ENCODE results near the gene NOC4L.

GRCh38 chr12:132188916-132189325, 44.7 kb downstream of the NOC4L start:
- TF ChIP-seq ZNF384 (IDR thresholded peaks at IDR 0.05), result no peak
- TF ChIP-seq L3MBTL2 (conservative IDR thresholded peaks at IDR 0.05), result no peak
- no peak for TF ChIP-seq FOXA1 (IDR thresholded peaks at IDR 0.05)
- no peak for TF ChIP-seq TARDBP (IDR thresholded peaks at IDR 0.05)
- no peak for TF ChIP-seq SP1 (IDR thresholded peaks at IDR 0.05)
- TF ChIP-seq SUZ12 (IDR thresholded peaks at IDR 0.05), result no peak
- TF ChIP-seq FOXM1 (IDR thresholded peaks at IDR 0.05; ENCODE audit: borderline replicate concordance), result no peak
